Stimulated activated CD4-positive, alpha-beta T cell treated with anti-CD3 and anti-CD28 coated beads, Interleukin-15, amount 100 ng/mL, for 24 hours (primary cell): ENCODE measurements around the gene SLC2A13.

Source experiments
- DNase-seq: peaks from one replicate; pipeline ENCODE4 v3.0.0-alpha.2; 2020

The SLC2A13 gene

DNA sequence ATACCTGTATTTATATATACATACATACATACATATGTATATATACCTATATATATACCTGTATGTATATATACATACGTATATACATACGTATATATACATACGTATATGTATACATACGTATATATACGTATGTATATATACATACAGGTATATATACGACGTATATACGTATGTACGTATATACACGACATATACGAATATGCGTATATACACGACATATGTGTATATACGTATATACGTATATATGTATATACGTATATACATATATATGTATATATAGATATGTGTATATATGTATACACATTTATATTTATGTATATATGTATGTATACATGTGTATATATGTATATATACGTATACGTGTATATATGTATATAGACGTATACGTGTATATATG lies 393.5 kb downstream of the SLC2A13 start:
- no peak for DNase-seq
